ENCODE data around the gene P3H3.

- TF ChIP-seq CTCF (IDR thresholded peaks at IDR 0.05) (no peak), POLR2A (IDR thresholded peaks at IDR 0.05) (no peak), POLR2AphosphoS5 (IDR thresholded peaks at IDR 0.05) (no peak)
These were observed 9.6 kb upstream of the P3H3 start for GRCh38 chr12:6818645-6819044.
